ENCODE measurements around the gene UBE2B.

The UBE2B gene

DNA sequence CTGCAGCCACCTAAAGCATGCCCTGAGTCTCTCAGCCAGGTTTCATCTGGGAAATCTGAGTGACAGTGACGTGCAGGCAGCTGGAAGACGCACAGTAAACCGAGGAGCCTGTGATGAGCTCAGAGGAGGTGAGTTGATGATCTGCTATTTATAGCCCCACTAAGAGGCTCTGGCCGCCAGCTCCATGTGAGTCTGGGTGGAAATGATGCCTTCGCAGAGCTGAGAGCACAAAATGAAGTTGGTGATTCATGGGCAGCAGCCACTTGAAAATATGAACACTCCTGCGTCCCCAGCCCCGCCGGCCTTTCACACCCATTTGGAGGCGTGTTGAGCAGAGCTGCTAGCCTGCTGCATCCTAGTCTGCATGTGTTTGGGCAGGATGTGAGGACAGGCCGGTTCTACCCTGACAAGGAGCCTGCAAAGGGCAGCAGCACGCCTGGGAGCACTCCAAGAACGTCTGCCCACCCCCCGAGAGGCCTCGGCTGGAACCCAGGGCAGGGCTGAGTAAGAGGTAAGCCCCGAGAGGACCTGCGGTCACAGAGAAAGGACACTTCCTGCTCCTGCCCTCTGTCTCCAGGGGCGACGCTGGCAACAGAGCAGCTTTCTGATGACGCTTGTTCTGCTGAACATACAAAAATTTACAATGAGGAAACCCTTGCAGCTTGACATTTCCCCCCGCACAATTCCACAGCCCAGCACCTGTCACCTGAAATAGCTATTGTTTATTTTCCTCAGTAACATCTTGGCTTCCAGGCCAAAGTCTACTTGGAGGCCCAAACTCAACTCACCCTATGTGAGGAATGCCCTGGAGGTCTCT, 65.4 kb downstream of the UBE2B start:
- Histone ChIP-seq H3K4me1 (no peaks in the 10 kb centered on the region), H3K36me3 (no peaks in the 10 kb centered on the region), H3K4me3 (ENCODE audit: low read depth, low read length) (no peak overlapping the region), H3K9me3 (no peaks in the 10 kb centered on the region), H3K27me3 (no peaks in the 10 kb centered on the region)
- TF ChIP-seq, protein P1, sequence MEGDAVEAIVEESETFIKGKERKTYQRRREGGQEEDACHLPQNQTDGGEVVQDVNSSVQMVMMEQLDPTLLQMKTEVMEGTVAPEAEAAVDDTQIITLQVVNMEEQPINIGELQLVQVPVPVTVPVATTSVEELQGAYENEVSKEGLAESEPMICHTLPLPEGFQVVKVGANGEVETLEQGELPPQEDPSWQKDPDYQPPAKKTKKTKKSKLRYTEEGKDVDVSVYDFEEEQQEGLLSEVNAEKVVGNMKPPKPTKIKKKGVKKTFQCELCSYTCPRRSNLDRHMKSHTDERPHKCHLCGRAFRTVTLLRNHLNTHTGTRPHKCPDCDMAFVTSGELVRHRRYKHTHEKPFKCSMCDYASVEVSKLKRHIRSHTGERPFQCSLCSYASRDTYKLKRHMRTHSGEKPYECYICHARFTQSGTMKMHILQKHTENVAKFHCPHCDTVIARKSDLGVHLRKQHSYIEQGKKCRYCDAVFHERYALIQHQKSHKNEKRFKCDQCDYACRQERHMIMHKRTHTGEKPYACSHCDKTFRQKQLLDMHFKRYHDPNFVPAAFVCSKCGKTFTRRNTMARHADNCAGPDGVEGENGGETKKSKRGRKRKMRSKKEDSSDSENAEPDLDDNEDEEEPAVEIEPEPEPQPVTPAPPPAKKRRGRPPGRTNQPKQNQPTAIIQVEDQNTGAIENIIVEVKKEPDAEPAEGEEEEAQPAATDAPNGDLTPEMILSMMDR (IDR thresholded peaks at IDR 0.05; ENCODE audit: low read depth, low read length): no peak
- DNase-seq: no peak

DNA sequence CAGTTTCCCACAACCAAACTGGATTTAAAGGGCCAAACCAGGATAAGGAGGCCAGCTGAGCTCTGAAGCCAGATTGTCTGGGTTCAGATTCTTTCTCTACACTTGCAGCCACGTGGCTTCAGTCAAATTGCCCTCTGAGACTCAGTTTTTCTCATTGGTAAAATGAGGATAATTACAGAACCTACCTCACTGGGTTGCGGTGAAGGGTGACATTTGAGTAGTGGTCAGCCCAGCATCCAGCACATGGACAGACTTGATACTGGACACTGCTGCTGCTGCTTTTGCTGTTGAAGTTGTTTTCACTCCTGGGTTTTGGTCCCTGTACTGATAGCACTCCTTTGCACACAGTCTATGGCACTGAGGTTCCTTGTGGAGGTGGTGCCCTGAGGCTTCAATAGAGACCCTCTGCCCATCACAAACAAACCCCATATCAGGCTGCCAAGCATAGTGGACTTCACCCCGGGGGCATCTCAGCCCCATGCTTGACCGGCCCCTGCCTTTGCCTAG, 66.0 kb downstream of the UBE2B start:
- H3K36me3 ChIP-seq: no peaks in the 10 kb centered on the region
- no peaks in the 10 kb centered on the region for H3K27me3 ChIP-seq
- H3K4me1 ChIP-seq: no peaks in the 10 kb centered on the region
- DNase-seq: no peak
- H3K9me3 ChIP-seq: no peaks in the 10 kb centered on the region
- no peak overlapping the region for H3K4me3 ChIP-seq (ENCODE audit: low read depth, low read length)
- TF ChIP-seq, protein P1 (IDR thresholded peaks at IDR 0.05; ENCODE audit: low read depth, low read length): no peak

DNA sequence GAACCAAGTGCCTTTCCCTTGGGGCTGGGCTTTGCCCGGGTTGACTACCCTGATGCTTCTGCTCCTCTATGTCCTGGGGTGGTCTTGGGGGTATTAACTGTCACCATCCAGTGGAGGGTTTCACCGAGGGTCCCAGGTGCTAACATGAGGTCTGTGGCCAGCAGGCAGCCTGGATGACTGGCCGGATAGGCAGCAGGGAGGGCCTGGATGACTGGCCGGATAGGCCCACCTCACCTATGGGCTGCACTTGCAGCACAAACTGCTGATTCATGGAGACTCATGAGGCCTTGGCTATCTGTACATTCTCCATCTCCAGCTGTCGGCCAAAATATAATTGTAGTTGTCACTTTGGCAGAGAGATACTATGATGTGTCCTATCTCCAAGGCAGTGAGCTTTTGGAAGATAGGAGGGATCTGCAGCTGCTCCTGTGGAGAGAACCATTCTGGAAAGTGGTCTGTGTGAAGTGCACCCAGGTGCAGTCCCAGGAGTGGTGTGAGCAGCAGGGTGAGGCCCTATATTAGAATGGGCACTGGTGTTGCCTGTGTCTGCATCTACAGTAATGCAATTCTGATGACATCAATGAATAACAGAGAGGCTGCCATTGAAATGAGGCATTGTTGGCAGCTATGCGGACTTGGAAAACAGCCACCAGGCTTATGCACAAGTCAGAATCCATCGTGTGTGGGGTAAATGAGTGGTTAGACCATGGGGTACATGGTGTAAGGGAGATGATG, 66.6 kb downstream of the UBE2B start:
- no peaks in the 10 kb centered on the region for H3K27me3 ChIP-seq
- TF ChIP-seq, protein P1 (IDR thresholded peaks at IDR 0.05; ENCODE audit: low read depth, low read length): no peak
- no peaks in the 10 kb centered on the region for H3K4me1 ChIP-seq
- H3K36me3 ChIP-seq: no peaks in the 10 kb centered on the region
- no peak overlapping the region for H3K4me3 ChIP-seq (ENCODE audit: low read depth, low read length)
- no peaks in the 10 kb centered on the region for H3K9me3 ChIP-seq
- DNase-seq: no peak

DNA sequence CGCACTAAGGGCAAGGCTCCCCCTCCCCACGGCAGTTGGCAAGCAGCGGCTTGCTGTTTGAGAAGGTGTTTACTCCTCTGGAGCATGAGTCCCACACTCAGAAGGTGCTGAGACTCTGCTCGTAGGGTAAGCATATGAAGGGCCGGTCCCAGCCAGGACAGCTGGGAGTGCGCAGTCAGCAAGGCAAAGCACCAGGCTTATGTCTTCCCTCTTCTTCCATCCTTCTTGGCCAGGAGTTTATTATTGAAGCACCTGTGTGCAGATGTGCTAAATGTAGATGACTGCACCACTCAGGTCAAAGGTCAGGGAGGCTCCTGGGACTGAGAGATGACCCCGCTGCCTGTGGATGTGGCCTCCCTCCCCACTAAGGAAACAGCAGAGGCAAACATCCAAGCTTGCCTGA, 67.4 kb downstream of the UBE2B start:
- no peak for DNase-seq
- Histone ChIP-seq H3K4me3 (ENCODE audit: low read depth, low read length) (no peak overlapping the region), H3K27me3 (no peaks in the 10 kb centered on the region), H3K4me1 (no peaks in the 10 kb centered on the region), H3K9me3 (no peaks in the 10 kb centered on the region), H3K36me3 (no peaks in the 10 kb centered on the region)
- TF ChIP-seq, protein P1 (IDR thresholded peaks at IDR 0.05; ENCODE audit: low read depth, low read length): no peak

DNA sequence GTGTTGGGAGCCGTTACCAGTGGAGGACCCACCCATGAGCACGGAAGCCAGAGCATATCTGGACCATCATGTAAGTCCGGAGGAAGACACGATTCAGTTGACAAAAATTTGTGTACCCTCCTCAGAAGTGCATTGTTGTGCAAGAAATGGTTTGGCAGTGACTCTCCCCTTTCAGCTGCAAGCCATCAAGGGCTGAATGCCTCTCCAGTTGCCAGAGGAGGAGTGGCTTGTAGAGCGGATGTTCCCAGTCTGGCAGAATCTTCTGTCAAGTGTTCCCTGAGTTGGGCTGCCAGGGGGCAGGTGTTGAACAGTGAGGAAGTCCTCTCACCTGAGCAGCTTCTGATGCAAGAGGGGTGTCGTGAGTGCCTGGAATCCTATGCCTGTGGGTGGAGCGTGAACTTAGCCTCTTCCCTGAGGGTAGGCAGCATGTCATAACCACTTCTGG, 67.9 kb downstream of the UBE2B start:
- Histone ChIP-seq H3K27me3 (no peaks in the 10 kb centered on the region), H3K36me3 (no peaks in the 10 kb centered on the region), H3K4me3 (ENCODE audit: low read depth, low read length) (no peak overlapping the region), H3K9me3 (no peaks in the 10 kb centered on the region), H3K4me1 (no peaks in the 10 kb centered on the region)
- TF ChIP-seq, protein P1 (IDR thresholded peaks at IDR 0.05; ENCODE audit: low read depth, low read length): no peak
- no peak for DNase-seq

Data from BE2C (cell line).